HepG2 (cell line): ENCODE results near the gene RBM28. TPM values are rescaled to one million over a fixed set of nuclear protein-coding genes. Genes with fewer than 3 reads are reported as not detected.

Experiments used
- ATAC-seq: fragments of 200-7000 bp; cut with Tn5 transposase; 3 replicates; pipeline ENCODE4 v1.9.1; 2020; ENCODE audit warnings: mild to moderate bottlenecking, moderate library complexity
- BruUV-seq: library from RNA; stranded (reverse); fragments of 400-500 nt; replicated peaks from 2 replicates; lab custom pipeline; 2021; lab: Mats Ljungman, UMichigan
- CTCF ChIA-PET: fragments of 300-600 bp; formaldehyde crosslinking; extraction: SDS; loops from one replicate; lab custom pipeline; 2021; ENCODE audit warnings: low total read pairs, inconsistent platforms, low intra/inter-chr PET ratio; lab: Yijun Ruan, JAX
- POLR2A ChIA-PET: fragments of 350-600 bp; sonication (Branson Sonifier 250); formaldehyde crosslinking; loops from one replicate; lab custom pipeline; 2020; ENCODE audit warnings: antibody characterized with exemption, inconsistent platforms; lab: Yijun Ruan, JAX
- DNase-seq: peaks from one replicate; pipeline ENCODE4 v3.0.0-alpha.2; 2015; ENCODE audit warnings: low spot score
- FAIRE-seq: peaks from 3 replicates; lab custom pipeline; 2011; peaks lifted over from hg19 to GRCh38; lab: Jason Lieb, UNC
- H2AFZ ChIP-seq: one replicate; pipeline ENCODE4 v1.6.1; 2011; ENCODE audit warnings: low read length, inconsistent platforms
- H3K27ac ChIP-seq: fragments of 300-600 bp; 3 replicates; pipeline ENCODE4 v1.8.0; 2011; ENCODE audit warnings: mixed run types, mild to moderate bottlenecking, mixed read lengths, low read length, inconsistent platforms; ENCODE audit not compliant: insufficient read depth; ENCODE audit errors: extremely low read length
- H3K27me3 ChIP-seq, 2 experiments: fragments of 200-600 bp in 1 of 2; 2 replicates in 1 of 2; 3 replicates in 1 of 2; pipeline versions ENCODE4 v1.6.0 to v1.8.0; 2011; ENCODE audit warnings: low read length in 2 of 2, mild to moderate bottlenecking in 2 of 2, moderate library complexity in 2 of 2, inconsistent platforms in 1 of 2; ENCODE audit not compliant: insufficient read depth in 2 of 2, control insufficient read depth in 1 of 2
- H3K36me3 ChIP-seq, 2 experiments: fragments of 200-600 bp in 1 of 2; replicated peaks in 1 of 2; 2 replicates in 1 of 2; 3 replicates in 1 of 2; pipeline versions ENCODE4 v1.5.1 to v1.8.0; 2011; ENCODE audit warnings: low read length in 2 of 2, inconsistent platforms in 1 of 2; ENCODE audit not compliant: insufficient read depth in 2 of 2, control insufficient read depth in 1 of 2
- H3K4me1 ChIP-seq: 2 replicates; pipeline ENCODE4 v1.5.1; 2012; ENCODE audit warnings: low read length, inconsistent platforms; ENCODE audit not compliant: insufficient read depth
- H3K4me2 ChIP-seq: 2 replicates; pipeline ENCODE4 v1.6.0; 2011; ENCODE audit warnings: low read depth, low read length, inconsistent platforms
- H3K4me3 ChIP-seq, 3 experiments: fragments of 200-600 bp in 1 of 3; sonication (generic), shearing (Covaris generic) in 1 of 3; replicated peaks in 1 of 3; 2 replicates each; pipeline ENCODE4 v1.5.1; 2011 to 2016; ENCODE audit warnings: low read length in 3 of 3, inconsistent platforms in 2 of 3, low read depth in 2 of 3, mild to moderate bottlenecking in 2 of 3, control low read depth in 1 of 3, mixed read lengths in 1 of 3; ENCODE audit not compliant: insufficient read depth in 1 of 3
- H3K79me2 ChIP-seq: one replicate; pipeline ENCODE4 v1.6.1; 2011; ENCODE audit warnings: low read length, inconsistent platforms; ENCODE audit not compliant: insufficient read depth
- H3K9ac ChIP-seq: 2 replicates; pipeline ENCODE4 v1.6.0; 2011; ENCODE audit warnings: mild to moderate bottlenecking, low read depth, low read length, inconsistent platforms; ENCODE audit not compliant: insufficient read depth
- H3K9me3 ChIP-seq: 2 replicates; pipeline ENCODE4 v1.5.1; 2012; ENCODE audit warnings: mild to moderate bottlenecking, low read length
- H4K20me1 ChIP-seq: 2 replicates; pipeline ENCODE4 v1.6.0; 2011; ENCODE audit warnings: inconsistent platforms, mild to moderate bottlenecking, low read length, moderate library complexity; ENCODE audit not compliant: insufficient read depth
- ATF7 ChIP-seq, 2 experiments: fragments of 450-650 bp in 1 of 2; sonication (generic) in 1 of 2; formaldehyde crosslinking in 1 of 2; IDR thresholded peaks; 2 replicates each; pipeline versions ENCODE4 v1.4.0 to v1.6.1; 2016 to 2020; ENCODE audit warnings: antibody characterized with exemption in 1 of 2, mild to moderate bottlenecking in 1 of 2, missing genetic modification reagents in 1 of 2
- ELF4 ChIP-seq: sonication (generic); formaldehyde crosslinking; IDR thresholded peaks from 2 replicates; pipeline ENCODE4 v1.5.0; 2020; ENCODE audit warnings: missing genetic modification reagents, mild to moderate bottlenecking, moderate library complexity, borderline replicate concordance
- IRF2 ChIP-seq: IDR thresholded peaks from 2 replicates; pipeline ENCODE4 v1.6.1; 2018; ENCODE audit warnings: missing genetic modification reagents, missing compliant biosample characterization
- NR2F6 ChIP-seq, 2 experiments: IDR thresholded peaks; 2 replicates each; pipeline ENCODE4 v1.6.1; 2016; ENCODE audit warnings: antibody characterized with exemption in 1 of 2, mild to moderate bottlenecking in 1 of 2
- SP1 ChIP-seq, 2 experiments: fragments of 450-650 bp in 1 of 2; sonication (generic) in 1 of 2; formaldehyde crosslinking in 1 of 2; IDR thresholded peaks; 2 replicates each; pipeline versions ENCODE4 v1.4.0 to v1.6.1; 2016 to 2020; ENCODE audit warnings: missing genetic modification reagents in 1 of 2
- ZBTB42 ChIP-seq: sonication (generic); formaldehyde crosslinking; IDR thresholded peaks from 2 replicates; pipeline ENCODE4 v1.5.0; 2020; ENCODE audit warnings: mild to moderate bottlenecking, missing genetic modification reagents
- ZNF333 ChIP-seq: sonication (generic); formaldehyde crosslinking; IDR thresholded peaks from 2 replicates; pipeline ENCODE4 v1.4.0; 2020; ENCODE audit warnings: mild to moderate bottlenecking, missing genetic modification reagents, borderline replicate concordance
- ZNF441 ChIP-seq: sonication (generic); formaldehyde crosslinking; IDR thresholded peaks from 2 replicates; pipeline ENCODE4 v1.7.0; 2021; ENCODE audit warnings: missing genetic modification reagents, borderline replicate concordance
- ZNF468 ChIP-seq: sonication (generic); formaldehyde crosslinking; IDR thresholded peaks from 2 replicates; pipeline ENCODE4 v1.8.0; 2022; ENCODE audit warnings: mild to moderate bottlenecking, moderate library complexity, missing genetic modification reagents
- ZNF577 ChIP-seq: sonication (generic); formaldehyde crosslinking; IDR thresholded peaks from 2 replicates; pipeline ENCODE4 v1.4.0; 2020; ENCODE audit warnings: mild to moderate bottlenecking, low read depth, missing genetic modification reagents, borderline replicate concordance
- ZNF777 ChIP-seq: sonication (generic); formaldehyde crosslinking; IDR thresholded peaks from 2 replicates; pipeline ENCODE4 v1.4.0; 2020; ENCODE audit warnings: missing genetic modification reagents
- ZNF792 ChIP-seq: IDR thresholded peaks from 2 replicates; pipeline ENCODE4 v1.6.1; 2016
- WGBS: methylation state at CpG from one replicate; pipeline ENCODE4 v1.1.6; 2017; ENCODE audit warnings: low lambda C conversion rate; 5-methylcytosine and 5-hydroxymethylcytosine counted together
- in situ Hi-C: cut with HindIII; loops from 2 replicates; pipeline ENCODE4 v1.10.0; 2017; ENCODE audit warnings: low pct_unique_long_range_greater_than_20kb; ENCODE audit not compliant: extremely low pct_ligation_motif_present
- intact Hi-C: fragments of 100-400 bp; cut with micrococcal nuclease; formaldehyde crosslinking; loops from one replicate; pipeline ENCODE4 v1.10.0; 2022; ENCODE audit not compliant: unreplicated experiment
- polyA plus RNA-seq, 8 experiments: library from polyadenylated mRNA; depleted of rRNA in 3 of 8; stranded (reverse) in 7 of 8; unstranded in 1 of 8; fragments of >200 nt; fragmentation: Illumina TruSeq in 4 of 8; extraction: Trizol in 4 of 8; gene quantifications; 2 replicates each; pipeline versions ENCODE4 v1.2.1 to v1.2.3, GENCODE V29; 2011 to 2016; ENCODE audit warnings: low read depth in 4 of 8, missing spikeins in 1 of 8, mixed read lengths in 1 of 8; ENCODE audit not compliant: insufficient read depth in 1 of 8
- total RNA-seq, 5 experiments: library from RNA; depleted of rRNA; stranded (reverse); fragments of >200 nt; fragmentation: Illumina TruSeq; extraction: Trizol; gene quantifications; 2 replicates each; pipeline ENCODE4 v1.2.3, GENCODE V29; 2016; ENCODE audit warnings: low read depth in 1 of 5
- TF ChIP-seq, protein P1 (sequence below): sonication (generic); formaldehyde crosslinking; IDR thresholded peaks from 2 replicates; pipeline ENCODE4 v1.4.0; 2020; ENCODE audit warnings: missing genetic modification reagents
- TF ChIP-seq, protein P2 (sequence below): sonication (generic); formaldehyde crosslinking; IDR thresholded peaks from 2 replicates; pipeline ENCODE4 v1.4.0; 2020; ENCODE audit warnings: missing genetic modification reagents, mild to moderate bottlenecking, borderline replicate concordance
- TF ChIP-seq, protein P3 (sequence below): sonication (generic); formaldehyde crosslinking; IDR thresholded peaks from 2 replicates; pipeline ENCODE4 v1.8.0; 2022; ENCODE audit warnings: missing genetic modification reagents, low read depth, mild to moderate bottlenecking, borderline replicate concordance
- TF ChIP-seq, protein P4 (sequence below): sonication (generic); formaldehyde crosslinking; IDR thresholded peaks from 2 replicates; pipeline ENCODE4 v1.5.0; 2020; ENCODE audit warnings: mild to moderate bottlenecking, missing genetic modification reagents

Gene RBM28
- total and polyA plus RNA-seq, 2 of the 13 experiments (the other 11 are each of a cell fraction or from before 2014, with no cell fraction given), result 20.5 to 49.0 TPM

DNA sequence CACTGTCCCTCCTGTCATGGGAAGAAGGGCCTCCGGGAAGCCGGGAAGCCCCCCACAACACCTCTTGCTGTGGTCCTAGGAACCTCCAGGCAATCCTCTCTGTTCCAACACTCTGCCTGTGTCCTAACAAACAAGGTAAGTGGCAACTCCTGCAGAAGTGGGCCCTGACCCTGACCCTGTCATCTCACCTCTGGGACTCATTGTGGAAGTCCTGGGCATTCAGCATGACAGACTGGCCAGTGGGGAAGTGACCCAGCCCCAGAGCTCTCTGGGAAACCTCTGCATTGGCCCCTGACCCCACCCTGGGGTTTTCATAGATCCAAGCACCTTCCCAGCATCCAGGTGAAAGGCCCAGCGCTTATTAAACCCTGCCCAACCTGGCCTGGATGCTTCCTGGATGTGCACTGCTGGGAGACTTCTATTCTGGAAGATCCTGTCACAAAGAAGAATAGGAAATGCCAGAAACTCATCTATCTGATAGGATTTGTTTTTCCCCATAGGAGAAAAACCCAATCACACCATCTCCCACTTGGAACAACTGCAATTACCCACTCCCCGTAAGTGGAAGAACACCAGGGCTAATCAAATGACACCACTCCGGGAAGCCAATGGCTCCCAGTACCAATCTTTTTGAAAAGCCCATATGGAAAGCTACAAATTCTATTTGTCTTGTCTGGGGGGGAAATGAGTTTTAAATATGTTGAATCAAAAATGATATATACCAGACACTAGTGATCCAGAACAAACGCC is 78.4 kb downstream of the RBM28 start (continued):
- TF ChIP-seq ATF7 (IDR thresholded peaks at IDR 0.05) (no peak), ATF7 (CRISPR knock-in tag; IDR thresholded peaks at IDR 0.05) (no peak), ZNF792 (no peak), ZNF777 (CRISPR knock-in tag) (no peak), ZNF441 (no peak)
- TF ChIP-seq, protein P1, sequence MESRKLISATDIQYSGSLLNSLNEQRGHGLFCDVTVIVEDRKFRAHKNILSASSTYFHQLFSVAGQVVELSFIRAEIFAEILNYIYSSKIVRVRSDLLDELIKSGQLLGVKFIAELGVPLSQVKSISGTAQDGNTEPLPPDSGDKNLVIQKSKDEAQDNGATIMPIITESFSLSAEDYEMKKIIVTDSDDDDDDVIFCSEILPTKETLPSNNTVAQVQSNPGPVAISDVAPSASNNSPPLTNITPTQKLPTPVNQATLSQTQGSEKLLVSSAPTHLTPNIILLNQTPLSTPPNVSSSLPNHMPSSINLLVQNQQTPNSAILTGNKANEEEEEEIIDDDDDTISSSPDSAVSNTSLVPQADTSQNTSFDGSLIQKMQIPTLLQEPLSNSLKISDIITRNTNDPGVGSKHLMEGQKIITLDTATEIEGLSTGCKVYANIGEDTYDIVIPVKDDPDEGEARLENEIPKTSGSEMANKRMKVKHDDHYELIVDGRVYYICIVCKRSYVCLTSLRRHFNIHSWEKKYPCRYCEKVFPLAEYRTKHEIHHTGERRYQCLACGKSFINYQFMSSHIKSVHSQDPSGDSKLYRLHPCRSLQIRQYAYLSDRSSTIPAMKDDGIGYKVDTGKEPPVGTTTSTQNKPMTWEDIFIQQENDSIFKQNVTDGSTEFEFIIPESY, result no peak

DNA sequence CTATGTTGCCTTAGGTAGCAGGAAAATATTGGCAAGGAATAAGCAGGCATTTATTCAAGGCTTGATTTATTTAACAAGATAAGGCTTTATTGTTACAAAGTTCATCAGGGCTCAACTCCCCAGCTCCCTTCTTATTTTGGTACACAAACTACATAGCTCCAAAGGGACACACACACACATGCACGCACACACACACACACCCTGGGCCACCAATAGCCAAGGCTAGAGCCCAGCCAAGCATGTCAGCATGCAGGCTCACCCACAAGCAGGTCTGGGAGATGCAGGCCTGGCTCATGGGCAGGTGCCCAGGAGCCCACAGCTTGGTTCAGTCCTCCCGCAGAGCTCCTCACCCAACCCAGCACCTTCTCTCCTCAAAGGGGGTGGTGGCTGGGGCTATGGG is 79.2 kb downstream of the RBM28 start:
- H3K27ac ChIP-seq, result no peak overlapping the region
- H3K4me2 ChIP-seq, result no peak overlapping the region
- H3K9me3 ChIP-seq, result no peaks in the 10 kb centered on the region
- ChIA-PET POLR2A (no interaction called here), CTCF (no interaction called here)
- H3K36me3 ChIP-seq, result no peaks in the 10 kb centered on the region
- ATAC-seq (no peak), DNase-seq (no peak), FAIRE-seq (no peak)
- no peaks in the 10 kb centered on the region for H3K79me2 ChIP-seq
- no TSS peak for BruUV-seq
- no peak overlapping the region for H3K4me3 ChIP-seq
- no peaks in the 10 kb centered on the region for H4K20me1 ChIP-seq
- in situ Hi-C loops (no loop called here), intact Hi-C loops (no loop called here)
- no peak overlapping the region for H3K9ac ChIP-seq
- peaks cover 21% of the 10 kb centered on the region for H3K4me1 ChIP-seq
- H2AFZ ChIP-seq, result no peak overlapping the region
- H3K27me3 ChIP-seq, result no peaks in the 10 kb centered on the region; a peak in 1 of 5 replicates
- 67% methylated on average over 1 of the region's 2 CpGs for WGBS
- no peak for TF ChIP-seq ELF4 (CRISPR knock-in tag)
- no peak for TF ChIP-seq ZBTB42
- TF ChIP-seq, protein P2, sequence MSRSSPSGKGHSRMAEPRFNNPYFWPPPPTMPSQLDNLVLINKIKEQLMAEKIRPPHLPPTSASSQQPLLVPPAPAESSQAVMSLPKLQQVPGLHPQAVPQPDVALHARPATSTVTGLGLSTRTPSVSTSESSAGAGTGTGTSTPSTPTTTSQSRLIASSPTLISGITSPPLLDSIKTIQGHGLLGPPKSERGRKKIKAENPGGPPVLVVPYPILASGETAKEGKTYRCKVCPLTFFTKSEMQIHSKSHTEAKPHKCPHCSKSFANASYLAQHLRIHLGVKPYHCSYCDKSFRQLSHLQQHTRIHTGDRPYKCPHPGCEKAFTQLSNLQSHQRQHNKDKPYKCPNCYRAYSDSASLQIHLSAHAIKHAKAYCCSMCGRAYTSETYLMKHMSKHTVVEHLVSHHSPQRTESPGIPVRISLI (CRISPR knock-in tag), result no peak
- no peak for TF ChIP-seq ZNF577 (CRISPR knock-in tag)
- no peak for TF ChIP-seq ZNF333 (CRISPR knock-in tag)
- TF ChIP-seq IRF2 (CRISPR knock-in tag), result no peak
- TF ChIP-seq, protein P3, sequence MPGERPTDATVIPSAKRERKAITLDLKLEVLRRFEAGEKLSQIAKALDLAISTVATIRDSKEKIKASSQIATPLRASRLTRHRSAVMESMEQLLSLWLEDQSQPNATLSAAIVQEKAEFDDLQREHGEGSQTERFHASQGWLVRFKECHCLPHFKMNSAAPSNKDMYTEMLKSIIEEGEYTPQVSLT, result no peak
- TF ChIP-seq NR2F6 (IDR thresholded peaks at IDR 0.05), result no peak
- TF ChIP-seq NR2F6 (CRISPR knock-in tag; IDR thresholded peaks at IDR 0.05), result no peak
- TF ChIP-seq, protein P4, sequence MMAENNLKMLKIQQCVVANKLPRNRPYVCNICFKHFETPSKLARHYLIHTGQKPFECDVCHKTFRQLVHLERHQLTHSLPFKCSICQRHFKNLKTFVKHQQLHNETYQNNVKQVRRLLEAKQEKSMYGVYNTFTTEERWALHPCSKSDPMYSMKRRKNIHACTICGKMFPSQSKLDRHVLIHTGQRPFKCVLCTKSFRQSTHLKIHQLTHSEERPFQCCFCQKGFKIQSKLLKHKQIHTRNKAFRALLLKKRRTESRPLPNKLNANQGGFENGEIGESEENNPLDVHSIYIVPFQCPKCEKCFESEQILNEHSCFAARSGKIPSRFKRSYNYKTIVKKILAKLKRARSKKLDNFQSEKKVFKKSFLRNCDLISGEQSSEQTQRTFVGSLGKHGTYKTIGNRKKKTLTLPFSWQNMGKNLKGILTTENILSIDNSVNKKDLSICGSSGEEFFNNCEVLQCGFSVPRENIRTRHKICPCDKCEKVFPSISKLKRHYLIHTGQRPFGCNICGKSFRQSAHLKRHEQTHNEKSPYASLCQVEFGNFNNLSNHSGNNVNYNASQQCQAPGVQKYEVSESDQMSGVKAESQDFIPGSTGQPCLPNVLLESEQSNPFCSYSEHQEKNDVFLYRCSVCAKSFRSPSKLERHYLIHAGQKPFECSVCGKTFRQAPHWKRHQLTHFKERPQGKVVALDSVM (CRISPR knock-in tag), result no peak
- no peak for TF ChIP-seq SP1 (IDR thresholded peaks at IDR 0.05)
- TF ChIP-seq SP1 (CRISPR knock-in tag; IDR thresholded peaks at IDR 0.05), result no peak
- no peak for TF ChIP-seq ATF7 (IDR thresholded peaks at IDR 0.05)
- no peak for TF ChIP-seq ATF7 (CRISPR knock-in tag; IDR thresholded peaks at IDR 0.05)
- TF ChIP-seq ZNF468 (CRISPR knock-in tag), result no peak
